ENCODE data around the gene ASGR1.

ASGR1 gene

GRCh38 chr17:7215136-7215638 lies 36.0 kb upstream of the ASGR1 start:
- H3K4me3 ChIP-seq (ENCODE audit: low read depth, low read length), result peak overlapping the region; percentile 54
- TF ChIP-seq, protein P1, sequence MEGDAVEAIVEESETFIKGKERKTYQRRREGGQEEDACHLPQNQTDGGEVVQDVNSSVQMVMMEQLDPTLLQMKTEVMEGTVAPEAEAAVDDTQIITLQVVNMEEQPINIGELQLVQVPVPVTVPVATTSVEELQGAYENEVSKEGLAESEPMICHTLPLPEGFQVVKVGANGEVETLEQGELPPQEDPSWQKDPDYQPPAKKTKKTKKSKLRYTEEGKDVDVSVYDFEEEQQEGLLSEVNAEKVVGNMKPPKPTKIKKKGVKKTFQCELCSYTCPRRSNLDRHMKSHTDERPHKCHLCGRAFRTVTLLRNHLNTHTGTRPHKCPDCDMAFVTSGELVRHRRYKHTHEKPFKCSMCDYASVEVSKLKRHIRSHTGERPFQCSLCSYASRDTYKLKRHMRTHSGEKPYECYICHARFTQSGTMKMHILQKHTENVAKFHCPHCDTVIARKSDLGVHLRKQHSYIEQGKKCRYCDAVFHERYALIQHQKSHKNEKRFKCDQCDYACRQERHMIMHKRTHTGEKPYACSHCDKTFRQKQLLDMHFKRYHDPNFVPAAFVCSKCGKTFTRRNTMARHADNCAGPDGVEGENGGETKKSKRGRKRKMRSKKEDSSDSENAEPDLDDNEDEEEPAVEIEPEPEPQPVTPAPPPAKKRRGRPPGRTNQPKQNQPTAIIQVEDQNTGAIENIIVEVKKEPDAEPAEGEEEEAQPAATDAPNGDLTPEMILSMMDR (IDR thresholded peaks at IDR 0.05; ENCODE audit: low read depth, low read length), result no peak

GRCh38 chr17:7214300-7215135 lies 35.3 kb upstream of the ASGR1 start:
- H3K4me3 ChIP-seq (ENCODE audit: low read depth, low read length), result peak overlapping the region; percentile 54
- TF ChIP-seq, protein P1 (IDR thresholded peaks at IDR 0.05; ENCODE audit: low read depth, low read length), result peak; percentile 51

DNA sequence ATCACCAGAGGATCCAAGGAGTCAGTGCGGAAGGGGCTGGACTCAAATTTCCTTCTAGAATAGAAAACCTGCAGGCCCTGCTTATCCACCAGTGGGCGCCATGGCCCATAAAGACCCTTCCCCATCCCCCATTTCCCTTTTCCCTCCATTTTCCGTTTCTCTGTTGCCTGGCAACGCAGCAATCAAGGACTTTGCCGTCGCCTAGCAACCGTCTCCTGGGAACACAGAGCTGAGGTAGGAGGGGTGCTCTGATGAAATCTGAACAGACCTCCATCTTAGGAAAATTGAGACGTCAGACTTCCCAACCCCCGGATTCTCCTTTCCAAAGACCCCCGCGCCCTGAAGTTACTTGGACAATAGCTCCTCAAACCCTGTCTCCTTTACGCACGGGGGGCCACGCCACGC lies 34.7 kb upstream of the ASGR1 start:
- H3K4me3 ChIP-seq (ENCODE audit: low read depth, low read length), result peak overlapping the region; percentile 54
- TF ChIP-seq, protein P1 (IDR thresholded peaks at IDR 0.05; ENCODE audit: low read depth, low read length), result peak; percentile 34

- H3K4me3 ChIP-seq (ENCODE audit: low read depth, low read length), result no peak overlapping the region
- TF ChIP-seq, protein P1 (IDR thresholded peaks at IDR 0.05; ENCODE audit: low read depth, low read length), result no peak
Measured at GRCh38 chr17:7211491-7212273, 32.5 kb upstream of the ASGR1 start.

- TF ChIP-seq, protein P1 (IDR thresholded peaks at IDR 0.05; ENCODE audit: low read depth, low read length), result no peak
- H3K4me3 ChIP-seq (ENCODE audit: low read depth, low read length), result no peak overlapping the region
Measured at GRCh38 chr17:7208754-7209460, 29.7 kb upstream of the ASGR1 start.

DNA sequence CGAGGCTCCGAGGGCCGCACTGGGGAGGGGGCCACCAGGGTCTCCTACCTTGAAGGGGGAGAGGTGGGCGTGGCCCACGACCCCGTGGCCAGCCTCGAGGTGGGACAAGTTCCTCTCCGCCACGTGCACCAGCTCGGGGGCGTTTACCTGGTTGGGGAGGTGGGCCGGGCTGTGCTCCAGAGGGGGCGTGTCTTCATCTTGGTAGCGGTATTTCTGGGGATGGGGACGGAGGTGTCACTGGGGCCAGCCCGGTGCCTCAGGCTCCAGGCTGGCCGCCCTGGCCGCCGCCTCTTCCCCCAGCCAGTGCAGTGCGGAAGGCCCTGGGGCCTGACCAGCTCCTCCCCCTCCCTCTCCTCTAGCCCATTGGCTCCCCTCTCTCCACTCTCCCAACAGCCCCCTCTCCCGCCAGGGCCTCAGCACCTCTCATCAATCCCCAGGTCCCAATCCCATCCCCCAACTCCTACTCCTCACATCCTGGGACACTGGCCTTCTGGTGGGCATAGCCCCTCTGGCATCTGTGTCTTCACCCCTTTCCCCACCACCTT lies 28.9 kb upstream of the ASGR1 start:
- no peak overlapping the region for H3K4me3 ChIP-seq (ENCODE audit: low read depth, low read length)
- TF ChIP-seq, protein P1 (IDR thresholded peaks at IDR 0.05; ENCODE audit: low read depth, low read length), result no peak
